ENCODE data around the gene C5orf46. TPM values are rescaled to one million over a fixed set of nuclear protein-coding genes. Genes with fewer than 3 reads are reported as not detected.

C5orf46 gene
- total and polyA plus RNA-seq, 9 of the 15 experiments (the other 6 are each of a cell fraction or from before 2014, with no cell fraction given): not detected

DNA sequence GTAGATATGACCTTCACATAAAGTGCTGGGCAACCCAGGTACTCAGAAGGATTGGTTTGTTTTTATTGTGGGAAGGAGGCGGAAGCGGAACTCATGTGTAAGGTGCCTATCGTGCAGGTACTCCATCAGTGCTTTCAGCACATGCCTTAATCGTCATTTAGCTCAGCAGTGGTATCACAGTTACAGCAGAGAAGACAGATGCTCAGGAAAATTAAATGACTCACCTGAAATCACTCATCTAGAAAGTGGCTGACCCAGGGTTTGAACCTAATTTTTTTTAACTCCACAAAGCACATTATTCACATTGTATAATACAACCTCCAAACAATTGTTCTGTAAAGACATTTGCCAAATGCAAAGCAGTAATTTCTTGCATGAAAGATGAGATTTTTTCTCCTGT lies 2.2 kb downstream of the C5orf46 start (continued):
- TF ChIP-seq MCM3 (IDR thresholded peaks at IDR 0.05): no peak
- no peak for TF ChIP-seq CCAR2 (IDR thresholded peaks at IDR 0.05; ENCODE audit: low read depth, low read length)
- TF ChIP-seq, protein P1, sequence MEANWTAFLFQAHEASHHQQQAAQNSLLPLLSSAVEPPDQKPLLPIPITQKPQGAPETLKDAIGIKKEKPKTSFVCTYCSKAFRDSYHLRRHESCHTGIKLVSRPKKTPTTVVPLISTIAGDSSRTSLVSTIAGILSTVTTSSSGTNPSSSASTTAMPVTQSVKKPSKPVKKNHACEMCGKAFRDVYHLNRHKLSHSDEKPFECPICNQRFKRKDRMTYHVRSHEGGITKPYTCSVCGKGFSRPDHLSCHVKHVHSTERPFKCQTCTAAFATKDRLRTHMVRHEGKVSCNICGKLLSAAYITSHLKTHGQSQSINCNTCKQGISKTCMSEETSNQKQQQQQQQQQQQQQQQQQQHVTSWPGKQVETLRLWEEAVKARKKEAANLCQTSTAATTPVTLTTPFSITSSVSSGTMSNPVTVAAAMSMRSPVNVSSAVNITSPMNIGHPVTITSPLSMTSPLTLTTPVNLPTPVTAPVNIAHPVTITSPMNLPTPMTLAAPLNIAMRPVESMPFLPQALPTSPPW (CRISPR knock-in tag; IDR thresholded peaks at IDR 0.05): no peak
- no peak for TF ChIP-seq ZBED1 (IDR thresholded peaks at IDR 0.05)
- TF ChIP-seq NFE2 (IDR thresholded peaks at IDR 0.05; ENCODE audit: low read depth): no peak
- TF ChIP-seq TRIM24 (IDR thresholded peaks at IDR 0.05): no peak
- TF ChIP-seq XRCC3 (IDR thresholded peaks at IDR 0.05): no peak

DNA sequence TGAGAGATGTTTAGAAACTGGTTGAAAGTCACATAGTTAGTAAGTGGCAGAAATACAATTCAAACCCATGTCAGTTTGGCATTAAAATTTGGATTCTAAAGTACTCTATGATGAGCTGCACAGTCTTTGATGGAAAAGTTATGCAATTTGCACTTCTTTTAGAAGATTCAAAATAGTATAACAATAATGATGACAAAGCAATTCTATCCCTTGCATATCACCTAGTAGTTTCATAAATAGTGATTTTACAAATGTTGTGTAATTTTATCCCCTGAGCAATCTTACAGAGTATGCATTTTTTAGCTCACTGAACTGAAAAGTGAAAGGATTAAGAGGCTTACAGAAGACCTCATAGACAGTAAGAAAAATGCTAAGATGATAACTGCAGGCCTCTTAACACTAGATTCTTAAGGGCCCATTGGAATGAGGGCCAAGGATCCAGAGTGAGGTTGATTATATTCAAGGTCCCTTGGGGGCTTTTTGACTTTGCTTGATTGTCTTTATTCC lies 3.7 kb downstream of the C5orf46 start:
- no peak overlapping the region for H3K9ac ChIP-seq (ENCODE audit: insufficient read depth in 1 of 2, low read depth in 2 of 2, low read length in 2 of 2)
- FAIRE-seq (no peak), DNase-seq (ENCODE audit: extremely low read depth in 1 of 4, low spot score in 3 of 4) (no peak), ATAC-seq (no peak)
- no peak overlapping the region for H3K4me3 ChIP-seq
- no peaks in the 10 kb centered on the region for H3K27me3 ChIP-seq (ENCODE audit: control insufficient read depth in 2 of 2, insufficient read depth in 2 of 2, low read length in 2 of 2)
- no peak overlapping the region for H2AFZ ChIP-seq (ENCODE audit: low read depth, low read length)
- intact Hi-C loops (cut with micrococcal nuclease) (no loop called here), in situ Hi-C loops (cut with MboI) (no loop called here)
- BruUV-seq (replicated peaks): no TSS peak
- no peaks in the 10 kb centered on the region for H3K36me3 ChIP-seq (ENCODE audit: control insufficient read depth, insufficient read depth, low read length)
- no peaks in the 10 kb centered on the region for H3K9me3 ChIP-seq (replicated peaks; ENCODE audit: control insufficient read depth, insufficient read depth, low read depth, low read length)
- no peak overlapping the region for H3K27ac ChIP-seq (ENCODE audit: extremely low read depth, low read depth, low read length)
- no peaks in the 10 kb centered on the region for H3K9me1 ChIP-seq (ENCODE audit: control insufficient read depth, insufficient read depth, low read length)
- no peak overlapping the region for H3K4me2 ChIP-seq (ENCODE audit: insufficient read depth, low read length)
- ChIA-PET POLR2A (no interaction called here), CTCF (ENCODE audit: low intra/inter-chr PET ratio) (no interaction called here)
- H3K4me1 ChIP-seq (replicated peaks in 1 of 2; ENCODE audit: control insufficient read depth in 2 of 2, insufficient read depth in 2 of 2, low read length in 2 of 2): no peaks in the 10 kb centered on the region
- H3K79me2 ChIP-seq (ENCODE audit: control insufficient read depth, insufficient read depth, low read length): no peaks in the 10 kb centered on the region
- H4K20me1 ChIP-seq (replicated peaks; ENCODE audit: control insufficient read depth, insufficient read depth, low read length): no peaks in the 10 kb centered on the region
- no peak for TF ChIP-seq HLTF (IDR thresholded peaks at IDR 0.05)
- no peak for TF ChIP-seq TCF3 (CRISPR knock-in tag; IDR thresholded peaks at IDR 0.05)
- TF ChIP-seq ZNF407 (IDR thresholded peaks at IDR 0.05; ENCODE audit: low read depth): no peak
- TF ChIP-seq FOXP1 (CRISPR knock-in tag; IDR thresholded peaks at IDR 0.05): no peak
- no peak for TF ChIP-seq ETV5 (CRISPR knock-in tag; IDR thresholded peaks at IDR 0.05; ENCODE audit: low read depth)
- TF ChIP-seq RFX1 (IDR thresholded peaks at IDR 0.05): no peak
- TF ChIP-seq TEAD1 (CRISPR knock-in tag; IDR thresholded peaks at IDR 0.05): no peak
- no peak for TF ChIP-seq FOXJ2 (tag; IDR thresholded peaks at IDR 0.05)
- no peak for TF ChIP-seq STAT5B (CRISPR knock-in tag; IDR thresholded peaks at IDR 0.05)
- no peak for TF ChIP-seq HCFC1 (IDR thresholded peaks at IDR 0.05; ENCODE audit: low read depth, low read length)
